HG02970 (cell line): ENCODE data around the gene ABHD18.
A peak's percentile ranks its signal among the peaks of the same experiment; 100 is the strongest.
"Not testable (repeated sequence)": the region's sequence is repeated elsewhere in the genome, so short reads cannot be mapped to it uniquely, and the experiment has no call there.

ENCODE experiments used
- ATAC-seq: cut with Tn5 transposase; IDR thresholded peaks from one replicate; pipeline ENCODE4 v1.9.1; 2021; ENCODE audit warnings: mild to moderate bottlenecking, moderate library complexity, moderate number of reproducible peaks; ENCODE audit not compliant: unreplicated experiment, low FRiP score

Gene ABHD18

DNA sequence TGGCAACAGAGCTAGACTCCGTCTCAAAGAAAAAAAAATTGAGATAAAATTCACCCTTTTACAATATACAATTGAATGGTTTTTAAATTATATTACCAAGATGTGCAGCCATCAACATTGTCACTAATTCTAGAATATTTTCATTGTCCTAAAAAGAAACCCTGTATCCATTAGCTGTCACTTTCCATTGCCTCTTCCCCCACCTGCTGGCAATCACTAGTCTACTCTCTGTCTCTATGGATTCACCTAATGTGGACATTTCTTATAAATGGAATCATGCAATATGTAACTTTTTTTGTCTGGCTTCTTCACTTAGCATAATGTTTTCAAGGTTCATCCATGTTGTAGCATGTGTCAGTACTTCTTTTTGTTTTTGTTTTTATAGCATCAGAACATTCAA lies 20.8 kb downstream of the ABHD18 start:
- no peak for ATAC-seq

DNA sequence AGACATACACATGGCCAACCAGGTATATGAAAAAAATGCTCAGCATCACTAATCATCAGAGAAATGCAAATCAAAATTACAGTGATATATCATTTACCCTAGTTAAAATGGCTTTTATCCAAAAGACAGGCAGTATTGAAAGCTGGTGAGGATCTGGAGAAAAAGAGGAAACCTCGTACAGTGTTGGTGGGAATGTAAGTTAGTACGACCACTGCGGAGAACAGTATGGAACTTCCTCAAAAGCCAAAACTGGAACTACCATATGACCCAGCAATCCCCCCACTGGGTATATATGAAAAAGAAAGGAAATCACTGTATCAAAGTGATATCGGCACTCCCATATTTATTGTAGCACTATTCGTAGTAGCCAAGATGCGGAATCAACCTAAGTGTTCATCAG lies 23.4 kb downstream of the ABHD18 start:
- ATAC-seq = no peak

DNA sequence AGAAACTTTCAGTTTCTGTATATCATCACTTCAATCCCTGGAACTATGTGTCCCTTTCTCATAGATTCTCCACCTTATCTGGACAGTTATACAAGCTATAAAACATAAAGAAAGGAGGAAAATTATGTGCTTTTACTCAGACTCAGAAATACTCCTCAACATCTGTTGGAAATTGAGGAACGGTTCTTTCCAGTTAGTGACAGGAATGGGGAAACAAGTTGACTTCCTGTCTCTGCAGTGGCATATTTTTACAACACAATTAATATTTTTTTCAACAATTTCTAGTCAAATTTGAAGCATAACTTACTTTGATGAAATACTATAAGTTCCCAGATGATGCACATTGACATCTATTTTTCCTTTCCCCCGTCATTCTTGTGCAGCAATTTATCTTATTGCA lies 27.9 kb downstream of the ABHD18 start:
- ATAC-seq = no peak

DNA sequence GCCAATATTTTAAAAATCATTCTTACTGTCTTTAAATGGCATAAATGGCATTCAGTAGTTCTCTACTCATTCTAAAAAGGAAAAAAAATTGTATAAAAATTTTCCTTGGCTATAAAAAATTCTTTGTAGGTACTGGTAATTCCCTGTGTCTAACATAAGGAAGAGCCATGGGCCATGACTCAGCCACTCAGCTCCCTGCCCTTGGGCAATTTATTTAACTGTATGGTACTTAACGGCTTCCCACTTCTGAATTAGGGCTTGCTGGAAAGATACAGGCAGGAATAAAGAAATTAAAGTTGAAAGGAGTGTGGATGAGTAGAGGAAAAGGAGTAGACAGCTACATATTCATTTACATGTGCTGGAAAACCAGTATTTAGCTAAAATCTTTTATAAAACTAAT lies 30.6 kb downstream of the ABHD18 start:
- no peak for ATAC-seq

DNA sequence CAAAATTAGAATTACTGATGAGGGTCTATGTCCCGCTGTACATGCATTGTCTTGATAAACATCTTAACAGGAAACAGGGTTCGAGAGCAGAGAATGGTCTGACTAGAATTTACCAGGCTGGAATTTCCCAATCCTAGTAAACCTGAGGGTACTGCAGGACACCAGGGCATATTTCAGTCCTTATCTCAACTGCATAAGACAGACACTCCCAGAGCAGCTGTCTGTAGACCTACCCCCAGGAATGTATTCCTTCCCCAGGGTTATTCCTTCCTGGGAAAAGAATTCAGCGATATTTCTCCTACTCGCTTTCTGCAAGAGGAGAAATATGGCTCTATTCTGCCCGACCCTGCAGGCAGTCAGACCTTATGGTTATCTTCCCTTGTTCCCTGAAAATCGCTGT lies 31.3 kb downstream of the ABHD18 start:
- not testable (repeated sequence) for ATAC-seq

DNA sequence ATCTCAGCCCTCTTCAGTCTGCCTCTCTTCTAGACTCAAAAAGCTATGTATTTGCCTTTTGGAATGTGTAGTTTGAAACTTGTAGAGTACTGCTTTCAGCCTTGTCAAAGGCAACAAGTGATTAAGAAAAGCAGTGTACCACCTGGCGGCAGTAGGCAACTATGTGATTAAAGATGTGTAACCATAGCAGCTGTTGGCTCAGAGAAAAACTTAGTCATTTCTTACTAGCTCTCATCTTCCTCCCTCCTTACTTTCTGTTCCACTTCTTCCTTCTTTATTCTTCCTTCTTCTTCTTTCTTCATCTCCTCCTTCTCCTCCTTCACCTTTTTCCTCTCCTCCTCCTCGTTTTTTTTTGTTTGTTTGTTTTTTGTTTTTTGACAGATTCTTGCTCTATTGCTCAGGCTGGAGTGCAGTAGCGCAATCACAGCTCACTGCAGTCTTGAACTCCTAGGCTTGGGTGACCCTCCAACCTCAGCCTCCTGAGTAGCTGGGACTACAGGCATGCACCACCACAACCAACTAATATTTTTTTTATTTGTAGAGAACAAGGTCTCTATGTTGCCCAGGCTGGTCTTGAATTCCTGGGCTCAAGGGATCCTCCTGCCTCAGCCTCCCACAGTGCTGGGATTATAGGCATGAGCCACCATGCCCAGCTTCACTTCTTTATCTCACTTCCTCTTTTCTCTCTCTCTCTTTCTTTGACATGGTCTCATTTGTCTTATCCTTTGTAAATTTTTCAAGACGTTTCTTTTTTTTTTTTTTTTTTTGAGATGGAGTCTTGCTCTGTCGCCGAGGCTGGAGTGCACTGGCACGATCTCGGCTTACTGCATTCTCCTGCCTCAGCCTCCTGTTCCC lies 32.6 kb downstream of the ABHD18 start:
- ATAC-seq = peak; percentile 93

DNA sequence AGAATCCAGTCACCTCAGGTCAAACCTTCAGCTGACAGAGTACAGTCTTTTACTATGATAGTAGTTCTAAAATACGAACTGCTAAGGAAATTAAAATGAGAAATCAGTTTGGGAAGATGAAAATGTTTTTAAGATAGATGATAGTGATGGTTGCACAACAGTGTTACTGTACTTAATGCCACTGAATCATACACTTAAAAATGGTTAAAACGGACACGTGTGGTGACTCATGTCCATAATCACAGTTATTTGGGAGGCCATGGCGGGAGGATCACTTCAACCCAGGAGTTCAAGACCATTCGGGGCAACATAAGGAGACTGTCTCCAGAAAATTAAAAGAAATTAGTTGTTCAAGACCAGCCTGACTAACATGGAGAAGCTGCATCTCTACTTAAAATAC lies 41.4 kb downstream of the ABHD18 start:
- no peak for ATAC-seq

DNA sequence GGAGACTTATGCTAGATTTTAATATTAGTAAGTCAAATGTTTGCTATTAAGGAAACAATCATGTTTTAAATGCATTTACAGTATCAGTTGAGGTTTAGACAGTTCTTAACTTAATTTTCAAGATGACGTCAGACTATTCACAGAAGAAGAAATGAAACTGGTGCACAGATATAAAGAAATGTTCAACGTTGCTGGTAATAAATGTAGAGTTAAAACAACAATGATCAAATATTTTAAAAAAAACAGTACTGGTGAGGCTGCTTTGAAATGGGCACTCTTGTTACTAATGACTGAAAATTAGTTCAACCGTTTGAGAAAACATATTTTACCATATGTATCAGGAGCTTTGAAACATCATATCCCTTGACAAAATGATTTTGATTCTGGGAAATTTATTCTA lies 44.2 kb downstream of the ABHD18 start:
- ATAC-seq = no peak

DNA sequence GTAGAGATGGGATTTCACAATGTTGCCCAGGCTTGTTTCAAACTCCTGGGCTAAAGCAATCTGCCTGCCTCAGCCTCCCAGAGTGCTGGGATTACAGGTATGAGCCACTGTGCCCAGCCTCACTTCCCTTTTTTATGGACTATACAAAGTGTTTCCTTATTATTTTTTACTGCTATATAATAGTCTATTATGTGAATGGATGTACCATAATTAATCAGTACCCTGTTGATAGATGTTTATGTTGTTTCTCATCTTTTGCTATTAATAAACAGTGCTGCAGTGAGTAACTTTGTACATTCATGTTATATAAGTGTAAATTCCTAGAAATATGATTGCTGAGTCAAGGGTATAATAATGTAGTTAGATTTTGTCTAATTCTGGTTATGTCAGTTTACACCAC lies 60.1 kb downstream of the ABHD18 start:
- ATAC-seq = no peak

DNA sequence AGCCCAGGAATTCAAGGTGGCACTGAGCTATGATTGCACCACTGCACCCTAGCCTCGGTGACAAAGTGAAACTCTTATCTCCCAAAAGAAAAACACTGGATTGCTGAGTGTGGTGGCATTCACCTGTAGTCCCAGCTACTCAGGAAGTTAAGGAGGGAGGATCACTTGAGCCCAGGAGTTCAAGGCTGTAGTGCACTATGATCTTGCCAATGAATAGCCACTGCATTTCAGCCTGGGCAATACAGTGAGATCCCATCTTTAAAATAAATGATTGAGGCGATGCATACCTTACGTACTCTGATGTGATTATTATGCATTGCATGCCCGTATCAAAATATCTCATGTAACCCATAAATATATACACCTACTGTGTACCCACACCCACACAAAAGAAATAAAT lies 64.7 kb downstream of the ABHD18 start:
- ATAC-seq = no peak

DNA sequence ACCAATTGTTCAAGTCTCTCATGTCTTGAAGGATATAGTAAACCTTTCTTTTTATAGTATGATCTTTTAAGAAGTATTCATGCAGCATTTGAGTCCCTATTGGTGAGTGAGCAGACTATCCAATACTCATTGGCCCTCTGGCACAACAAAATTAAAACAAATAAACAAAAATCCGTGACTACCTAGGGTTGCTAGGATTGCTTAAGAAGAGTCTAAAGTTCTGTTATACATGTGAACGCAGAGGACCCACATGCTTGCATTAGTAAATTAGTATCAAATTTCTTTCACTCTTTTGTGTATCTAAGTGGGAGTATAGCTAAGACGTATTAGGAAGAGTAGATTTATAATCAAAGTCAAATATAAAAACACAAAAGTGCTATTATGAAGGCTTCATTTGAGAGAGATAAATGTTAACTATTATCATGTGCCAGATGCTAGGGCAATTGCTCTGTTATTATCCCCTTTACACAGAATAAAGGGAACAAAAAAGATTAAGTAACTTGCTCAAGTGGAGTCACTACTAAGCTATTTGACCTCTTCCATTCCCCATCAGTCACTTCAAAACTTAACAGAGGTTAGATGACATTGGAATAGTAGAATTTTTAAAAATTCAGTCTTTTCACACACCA lies 66.7 kb downstream of the ABHD18 start:
- no peak for ATAC-seq

DNA sequence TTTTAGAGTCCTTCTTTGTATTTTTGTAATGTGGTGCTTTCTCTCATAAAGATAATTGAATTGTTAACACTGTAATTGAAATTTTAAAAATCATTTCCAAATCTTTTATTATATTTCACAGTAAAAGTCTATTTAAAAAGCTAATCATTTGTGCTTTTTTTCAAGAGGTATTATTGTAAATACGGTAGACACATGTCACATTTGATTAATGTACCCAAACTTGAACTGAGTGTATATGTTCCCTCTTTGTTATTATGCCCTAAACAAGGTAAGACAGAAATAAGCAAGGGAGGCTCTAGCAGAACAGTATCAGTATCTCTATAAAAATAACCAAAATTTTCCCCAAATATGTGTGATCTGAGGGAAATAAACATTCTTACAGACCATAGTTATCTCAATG lies 74.4 kb downstream of the ABHD18 start:
- ATAC-seq = no peak

DNA sequence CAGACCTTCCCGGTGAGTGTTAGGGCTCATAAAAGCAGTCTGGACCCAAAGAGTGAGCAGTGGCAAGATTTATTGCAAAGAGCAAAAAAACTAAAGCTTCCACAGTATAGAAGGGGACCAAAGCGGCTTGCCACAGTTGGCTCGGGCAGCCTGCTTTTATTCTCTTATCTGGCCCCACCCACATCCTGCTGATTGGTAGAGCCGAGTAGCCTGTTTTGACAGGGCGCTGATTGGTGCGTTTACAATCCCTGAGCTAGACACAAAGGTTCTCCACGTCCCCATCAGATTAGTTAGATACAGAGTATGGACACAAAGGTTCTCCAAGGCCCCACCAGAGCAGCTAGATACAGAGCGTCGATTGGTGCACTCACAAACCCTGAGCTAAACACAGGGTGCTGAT lies 81.8 kb downstream of the ABHD18 start:
- ATAC-seq = not testable (repeated sequence)

DNA sequence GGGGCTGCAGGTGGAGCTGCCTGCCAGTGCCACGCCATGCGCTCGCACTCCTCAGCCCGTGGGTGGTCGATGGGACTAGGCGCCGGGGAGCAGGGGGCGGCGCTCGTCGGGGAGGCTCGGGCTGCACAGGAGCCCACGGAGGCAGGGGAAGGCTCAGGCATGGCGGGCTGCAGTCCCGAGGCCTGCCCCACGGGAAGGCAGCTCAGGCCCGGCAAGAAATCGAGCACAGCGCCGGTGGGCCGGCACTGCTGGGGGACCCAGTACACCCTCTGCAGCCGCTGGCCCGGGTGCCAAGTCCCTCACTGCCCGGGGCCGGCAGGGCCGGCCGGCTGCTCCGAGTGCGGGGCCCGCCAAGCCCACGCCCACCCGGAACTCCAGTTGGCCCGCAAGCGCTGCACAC lies 82.3 kb downstream of the ABHD18 start:
- not testable (repeated sequence) for ATAC-seq

DNA sequence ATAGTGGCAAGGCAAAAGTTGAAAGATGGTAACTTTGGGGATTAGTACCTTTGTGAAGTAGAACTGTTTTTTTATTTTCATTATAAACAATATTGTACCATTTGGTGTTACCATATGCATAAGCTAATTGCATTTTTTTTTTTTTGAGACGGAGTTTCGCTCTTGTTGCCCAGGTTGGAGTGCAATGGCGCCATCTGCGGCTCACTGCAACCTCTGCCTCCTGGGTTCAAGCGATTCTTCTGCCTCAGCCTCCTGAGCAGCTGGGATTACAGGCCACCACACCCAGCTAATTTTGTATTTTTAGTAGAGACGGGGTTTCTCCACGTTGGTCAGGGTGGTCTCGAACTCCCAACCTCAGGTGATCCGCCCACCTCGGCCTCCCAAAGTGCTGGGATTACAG lies 86.0 kb downstream of the ABHD18 start:
- not testable (repeated sequence) for ATAC-seq

DNA sequence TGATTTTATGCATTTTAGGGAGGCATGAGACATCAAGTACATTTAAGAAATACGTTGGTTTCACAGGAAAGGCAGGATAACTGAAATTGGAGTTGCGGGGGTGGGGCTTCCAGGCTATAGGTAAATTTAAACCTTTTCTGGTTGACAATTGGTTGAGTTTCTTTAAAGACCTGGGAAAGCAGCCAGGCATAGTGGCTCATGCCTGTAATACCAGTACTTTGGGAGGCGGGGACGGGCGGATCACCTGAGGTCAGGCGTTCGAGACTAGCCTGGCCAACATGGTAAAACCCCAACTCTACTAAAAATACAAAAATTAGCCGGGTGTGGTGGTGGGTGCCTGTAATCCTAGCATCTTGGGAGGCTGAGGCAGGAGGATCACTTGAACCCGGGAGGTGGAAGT lies 89.7 kb downstream of the ABHD18 start:
- not testable (repeated sequence) for ATAC-seq

DNA sequence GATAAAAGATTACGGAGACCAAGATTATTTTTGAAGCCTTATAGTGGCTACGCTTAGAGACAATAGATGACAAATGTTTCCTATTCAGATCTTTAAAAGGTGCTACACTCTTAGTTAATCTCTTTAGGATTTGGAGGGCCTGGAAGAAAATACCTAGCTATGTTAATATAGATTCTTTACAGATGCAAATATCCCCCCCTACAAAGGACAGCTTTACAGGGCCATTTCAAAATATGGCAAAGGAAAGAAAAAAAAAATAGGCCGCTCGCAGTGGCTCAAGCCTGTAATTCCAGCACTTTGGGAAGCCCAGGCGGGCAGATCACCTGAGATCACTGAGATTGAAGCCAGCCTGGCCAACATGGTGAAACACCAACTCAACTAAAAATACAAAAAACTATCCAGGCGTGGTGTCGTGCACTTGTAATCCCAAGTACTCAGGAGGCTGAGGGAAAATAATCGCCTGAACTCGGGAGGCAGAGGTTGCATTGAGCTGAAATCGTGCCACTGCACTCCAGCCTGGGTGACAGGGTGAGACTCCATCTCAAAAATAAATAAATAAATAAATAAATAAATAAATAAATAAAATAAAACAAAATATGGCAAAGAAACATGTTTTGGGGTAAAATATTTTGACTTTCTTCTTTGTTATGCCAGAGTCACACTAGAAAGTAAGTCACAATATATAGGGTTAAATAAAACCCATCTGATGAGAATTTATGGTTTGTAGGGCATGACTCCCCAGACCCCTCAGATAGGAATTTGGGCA lies 90.4 kb downstream of the ABHD18 start:
- not testable (repeated sequence) for ATAC-seq

DNA sequence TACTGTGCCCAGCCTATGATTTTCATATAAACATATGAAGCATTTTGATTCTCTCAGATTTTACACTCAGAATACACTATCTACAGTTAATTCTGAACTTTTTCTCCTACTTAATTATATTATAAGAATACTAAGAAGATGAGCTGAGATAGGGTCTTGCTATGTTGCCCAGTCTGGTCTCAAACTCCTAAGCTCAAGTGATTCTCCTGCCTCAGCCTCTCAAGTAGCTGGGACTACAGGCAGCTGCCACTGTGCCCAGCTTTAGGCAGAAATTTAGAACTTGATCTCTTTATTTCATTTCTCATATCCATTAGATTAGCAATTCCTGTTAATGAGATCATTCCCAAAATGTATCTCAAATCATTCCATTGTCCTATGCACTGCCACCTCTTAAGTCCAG lies 91.2 kb downstream of the ABHD18 start:
- no peak for ATAC-seq

DNA sequence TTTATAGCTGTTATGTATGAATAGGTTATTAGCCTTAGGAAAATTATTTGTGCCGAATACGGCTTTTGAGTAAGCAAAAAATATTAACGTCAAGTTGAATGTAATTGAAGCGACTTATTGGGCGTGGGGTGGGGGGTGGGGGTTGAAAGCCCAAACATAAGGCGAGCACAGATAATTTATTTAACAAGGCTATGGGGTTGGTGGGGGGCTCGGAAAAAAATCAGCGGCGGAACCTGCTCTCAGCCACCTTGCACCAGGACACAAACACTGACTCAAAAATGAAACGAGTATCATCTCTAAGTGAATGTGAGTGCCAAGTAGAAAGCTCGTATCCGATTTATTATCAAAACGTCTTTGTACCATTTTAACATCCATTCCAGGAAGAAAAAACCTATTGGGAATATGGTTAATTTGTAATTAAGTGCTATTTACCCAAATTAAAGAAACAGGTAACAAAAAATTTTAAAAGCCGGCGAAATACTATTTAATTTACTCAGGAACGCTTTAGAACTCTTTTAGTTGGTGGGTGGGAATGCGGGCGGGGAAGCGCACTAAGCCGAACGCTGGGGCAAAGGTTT lies 95.0 kb downstream of the ABHD18 start:
- ATAC-seq = no peak

DNA sequence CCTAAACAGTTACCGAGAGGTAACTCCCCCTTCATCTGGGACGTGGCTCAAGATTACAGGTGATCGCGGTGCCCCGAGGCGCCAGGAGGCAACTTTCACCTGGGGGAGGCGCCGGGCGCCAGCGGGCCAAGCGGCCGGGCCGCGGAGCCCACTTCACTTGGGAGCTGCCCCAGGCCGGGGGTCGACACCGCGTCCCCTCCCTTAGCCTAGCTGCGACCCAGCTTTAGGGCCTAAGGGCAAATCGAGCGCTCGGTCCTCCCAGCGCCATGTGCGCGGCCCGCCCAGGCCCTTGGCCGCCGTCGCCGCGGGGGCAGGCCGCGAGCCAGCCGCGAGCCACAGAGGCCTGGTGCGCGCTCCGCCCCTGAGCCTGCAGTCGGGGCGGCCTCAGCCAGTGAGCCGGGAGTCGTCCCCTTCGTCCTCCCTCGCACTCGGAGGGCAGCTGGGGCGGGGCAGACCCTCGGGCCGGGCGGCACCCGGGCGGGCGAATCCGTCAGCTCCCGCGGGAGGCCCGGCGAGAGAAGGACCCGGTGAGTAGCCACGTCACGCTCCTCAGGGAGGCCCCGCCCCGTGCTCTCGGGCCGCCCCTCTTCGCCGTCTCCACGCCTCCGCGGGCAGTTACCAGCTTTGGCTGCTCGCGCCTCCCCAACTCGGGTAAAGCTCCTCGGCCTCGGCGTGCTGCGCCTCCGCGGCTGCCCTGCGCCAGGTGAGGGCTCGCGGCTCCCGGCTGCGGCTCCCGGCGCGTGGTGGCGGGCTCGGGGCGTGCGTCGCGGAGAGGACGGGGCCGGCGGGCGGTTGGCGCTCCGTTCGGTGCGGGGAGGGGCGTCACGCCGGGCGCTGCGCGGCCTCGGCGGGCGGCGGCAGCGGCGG lies 95.7 kb downstream of the ABHD18 start, which contains the start of gene LARP1B:
Gene LARP1B, plus strand, starts transcription at position 614 of the 867 bp plus-strand sequence. CDS start 13,640 bp downstream, outside the sequence.
- ATAC-seq = peak; percentile 91
